22Rv1 (cell line): ENCODE results near the gene LRRC8D.

Experiments
- ZFX ChIP-seq: fragments of 450-650 bp; IDR thresholded peaks from 2 replicates; pipeline ENCODE4 v1.6.1; 2017; ENCODE audit warnings: antibody characterized with exemption, borderline replicate concordance
- TF ChIP-seq, protein P1 (sequence below): fragments of 450-650 bp; IDR thresholded peaks from 2 replicates; pipeline ENCODE4 v1.5.1; 2017; ENCODE audit warnings: mild to moderate bottlenecking

DNA sequence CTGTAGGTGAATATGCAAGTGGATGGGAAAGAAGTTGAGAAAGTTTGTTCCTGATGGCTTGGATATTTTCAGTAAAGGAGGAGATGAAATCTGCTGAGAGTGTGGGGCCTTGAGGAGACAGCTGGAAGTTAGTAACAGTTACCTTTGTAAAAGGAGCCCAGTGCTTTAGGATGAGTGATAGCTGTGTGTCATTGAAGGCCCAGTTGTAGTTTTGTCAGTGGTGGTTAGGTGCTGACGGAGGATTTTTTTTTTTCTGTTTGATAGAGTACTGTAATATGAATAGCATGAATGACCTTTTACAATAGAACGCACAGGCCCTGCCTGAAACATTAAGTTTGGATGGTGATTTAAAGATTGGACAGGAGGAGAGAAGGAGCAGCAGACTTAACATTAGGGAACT, 33.3 kb downstream of the LRRC8D start:
- TF ChIP-seq, protein P1, sequence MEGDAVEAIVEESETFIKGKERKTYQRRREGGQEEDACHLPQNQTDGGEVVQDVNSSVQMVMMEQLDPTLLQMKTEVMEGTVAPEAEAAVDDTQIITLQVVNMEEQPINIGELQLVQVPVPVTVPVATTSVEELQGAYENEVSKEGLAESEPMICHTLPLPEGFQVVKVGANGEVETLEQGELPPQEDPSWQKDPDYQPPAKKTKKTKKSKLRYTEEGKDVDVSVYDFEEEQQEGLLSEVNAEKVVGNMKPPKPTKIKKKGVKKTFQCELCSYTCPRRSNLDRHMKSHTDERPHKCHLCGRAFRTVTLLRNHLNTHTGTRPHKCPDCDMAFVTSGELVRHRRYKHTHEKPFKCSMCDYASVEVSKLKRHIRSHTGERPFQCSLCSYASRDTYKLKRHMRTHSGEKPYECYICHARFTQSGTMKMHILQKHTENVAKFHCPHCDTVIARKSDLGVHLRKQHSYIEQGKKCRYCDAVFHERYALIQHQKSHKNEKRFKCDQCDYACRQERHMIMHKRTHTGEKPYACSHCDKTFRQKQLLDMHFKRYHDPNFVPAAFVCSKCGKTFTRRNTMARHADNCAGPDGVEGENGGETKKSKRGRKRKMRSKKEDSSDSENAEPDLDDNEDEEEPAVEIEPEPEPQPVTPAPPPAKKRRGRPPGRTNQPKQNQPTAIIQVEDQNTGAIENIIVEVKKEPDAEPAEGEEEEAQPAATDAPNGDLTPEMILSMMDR = no peak
- no peak for TF ChIP-seq ZFX
